Epithelial cell of proximal tubule (primary cell): ENCODE measurements around the gene TBC1D1. TPM values are rescaled to one million over a fixed set of nuclear protein-coding genes. Genes with fewer than 3 reads are reported as not detected.
A peak's percentile ranks its signal among the peaks of the same experiment; 100 is the strongest.

ENCODE experiments used
- DNase-seq: peaks from one replicate; pipeline ENCODE4 v3.0.0-alpha.2; 2011; ENCODE audit warnings: low read depth
- H3K4me3 ChIP-seq: 2 replicates; pipeline ENCODE4 v1.5.1; 2011; ENCODE audit warnings: low read depth, mild to moderate bottlenecking, low read length
- total RNA-seq: library from RNA; depleted of rRNA; stranded (reverse); fragments of >200 nt; gene quantifications from 2 replicates; pipeline ENCODE4 v1.2.3, GENCODE V29; 2015
- TF ChIP-seq, protein P1 (sequence below): conservative IDR thresholded peaks from 2 replicates; pipeline ENCODE4 v1.5.1; 2012; ENCODE audit warnings: low read depth, mild to moderate bottlenecking, low read length

TBC1D1 gene
- total RNA-seq, 1 donor from 2014 or later: 157 TPM

DNA sequence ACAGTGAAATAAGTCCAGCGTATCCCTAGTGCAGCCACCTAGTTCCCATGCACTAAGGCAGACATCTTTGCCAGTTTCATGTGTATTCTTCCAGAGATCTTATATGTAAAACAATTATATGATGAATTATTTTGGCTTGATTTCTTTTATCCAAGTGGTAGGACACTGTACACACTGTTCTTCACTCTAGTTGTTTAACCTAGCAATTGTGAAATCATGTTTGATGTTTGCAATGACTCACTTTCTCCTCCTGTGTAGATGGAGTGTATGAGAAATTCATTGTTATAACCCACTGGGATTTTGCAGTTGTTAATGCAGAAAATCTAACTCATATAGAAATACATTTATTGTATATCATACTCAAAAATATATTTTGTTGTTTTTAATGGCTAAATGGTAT, 17.5 kb upstream of the TBC1D1 start:
- H3K4me3 ChIP-seq: no peak overlapping the region
- peak; percentile 36 for DNase-seq
- TF ChIP-seq, protein P1, sequence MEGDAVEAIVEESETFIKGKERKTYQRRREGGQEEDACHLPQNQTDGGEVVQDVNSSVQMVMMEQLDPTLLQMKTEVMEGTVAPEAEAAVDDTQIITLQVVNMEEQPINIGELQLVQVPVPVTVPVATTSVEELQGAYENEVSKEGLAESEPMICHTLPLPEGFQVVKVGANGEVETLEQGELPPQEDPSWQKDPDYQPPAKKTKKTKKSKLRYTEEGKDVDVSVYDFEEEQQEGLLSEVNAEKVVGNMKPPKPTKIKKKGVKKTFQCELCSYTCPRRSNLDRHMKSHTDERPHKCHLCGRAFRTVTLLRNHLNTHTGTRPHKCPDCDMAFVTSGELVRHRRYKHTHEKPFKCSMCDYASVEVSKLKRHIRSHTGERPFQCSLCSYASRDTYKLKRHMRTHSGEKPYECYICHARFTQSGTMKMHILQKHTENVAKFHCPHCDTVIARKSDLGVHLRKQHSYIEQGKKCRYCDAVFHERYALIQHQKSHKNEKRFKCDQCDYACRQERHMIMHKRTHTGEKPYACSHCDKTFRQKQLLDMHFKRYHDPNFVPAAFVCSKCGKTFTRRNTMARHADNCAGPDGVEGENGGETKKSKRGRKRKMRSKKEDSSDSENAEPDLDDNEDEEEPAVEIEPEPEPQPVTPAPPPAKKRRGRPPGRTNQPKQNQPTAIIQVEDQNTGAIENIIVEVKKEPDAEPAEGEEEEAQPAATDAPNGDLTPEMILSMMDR: no peak

- TF ChIP-seq, protein P1: no peak
- no peak for DNase-seq
- no peak overlapping the region for H3K4me3 ChIP-seq
These were observed 14.7 kb upstream of the TBC1D1 start for GRCh38 chr4:37876156-37876555.

DNA sequence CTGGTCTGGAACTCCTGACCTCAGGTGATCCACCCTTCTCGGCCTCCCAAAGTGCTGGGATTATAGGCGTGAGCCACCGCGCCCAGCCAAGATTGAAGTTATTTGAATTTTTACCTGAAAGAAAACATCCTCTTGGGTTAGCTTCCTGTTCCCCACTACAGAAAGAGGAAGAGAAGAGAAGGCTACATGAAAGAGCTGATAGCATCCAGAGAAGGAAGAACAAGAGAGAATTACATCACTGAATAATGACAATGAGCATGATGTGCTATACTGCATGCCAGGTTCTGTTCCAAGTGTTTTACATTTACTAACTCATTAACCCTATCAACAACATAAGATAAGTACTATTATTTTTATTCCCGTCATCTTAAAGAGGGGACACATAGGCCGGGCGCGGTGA, 11.5 kb upstream of the TBC1D1 start:
- DNase-seq: no peak
- TF ChIP-seq, protein P1: no peak
- H3K4me3 ChIP-seq: no peak overlapping the region

GRCh38 chr4:37881811-37882210, 9.1 kb upstream of the TBC1D1 start:
- no peak for DNase-seq
- H3K4me3 ChIP-seq: no peak overlapping the region
- TF ChIP-seq, protein P1: no peak

GRCh38 chr4:37882665-37883296, 8.1 kb upstream of the TBC1D1 start:
- TF ChIP-seq, protein P1: peak; percentile 37
- H3K4me3 ChIP-seq: no peak overlapping the region
- DNase-seq: no peak

GRCh38 chr4:37884855-37885487, 5.9 kb upstream of the TBC1D1 start:
- DNase-seq: no peak
- H3K4me3 ChIP-seq: no peak overlapping the region
- TF ChIP-seq, protein P1: no peak

DNA sequence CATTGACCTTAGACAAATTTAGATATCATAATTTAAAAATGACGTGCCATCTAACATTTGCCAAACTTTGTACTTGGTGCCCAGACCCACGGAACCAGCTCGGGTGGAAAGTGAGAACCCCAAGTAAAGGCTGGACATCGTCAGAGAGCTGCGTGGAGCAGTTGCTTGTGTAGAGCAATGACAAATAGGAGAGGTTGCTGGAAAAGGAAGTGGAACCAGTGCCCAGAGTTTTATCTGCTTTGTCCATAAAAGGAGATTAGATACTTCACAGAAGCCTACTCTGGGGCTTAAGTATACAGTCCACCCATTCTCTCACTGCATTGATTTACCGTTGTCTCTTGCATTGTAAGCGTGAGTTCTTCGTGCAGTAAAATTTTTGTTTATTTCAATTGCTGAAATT, 5.4 kb upstream of the TBC1D1 start:
- no peak overlapping the region for H3K4me3 ChIP-seq
- TF ChIP-seq, protein P1: no peak
- DNase-seq: no peak
